Measurements from ENCODE around the gene EPHB4.
A peak's percentile ranks its signal among the peaks of the same experiment; 100 is the strongest.

- no peak for TF ChIP-seq ZNF114 (tag by site-specific recombination; IDR thresholded peaks at IDR 0.05)
- TF ChIP-seq CTCF (tag by site-specific recombination; IDR thresholded peaks at IDR 0.05), result no peak
- TF ChIP-seq, protein P1, sequence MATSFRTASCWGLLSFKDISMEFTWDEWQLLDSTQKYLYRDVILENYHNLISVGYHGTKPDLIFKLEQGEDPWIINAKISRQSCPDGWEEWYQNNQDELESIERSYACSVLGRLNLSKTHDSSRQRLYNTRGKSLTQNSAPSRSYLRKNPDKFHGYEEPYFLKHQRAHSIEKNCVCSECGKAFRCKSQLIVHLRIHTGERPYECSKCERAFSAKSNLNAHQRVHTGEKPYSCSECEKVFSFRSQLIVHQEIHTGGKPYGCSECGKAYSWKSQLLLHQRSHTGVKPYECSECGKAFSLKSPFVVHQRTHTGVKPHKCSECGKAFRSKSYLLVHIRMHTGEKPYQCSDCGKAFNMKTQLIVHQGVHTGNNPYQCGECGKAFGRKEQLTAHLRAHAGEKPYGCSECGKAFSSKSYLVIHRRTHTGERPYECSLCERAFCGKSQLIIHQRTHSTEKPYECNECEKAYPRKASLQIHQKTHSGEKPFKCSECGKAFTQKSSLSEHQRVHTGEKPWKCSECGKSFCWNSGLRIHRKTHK (tag by site-specific recombination; IDR thresholded peaks at IDR 0.05), result no peak
- TF ChIP-seq ZNF423 (tag by site-specific recombination; IDR thresholded peaks at IDR 0.05), result no peak
- peak; percentile 45; the same call in 1 of the 2 replicates for TF ChIP-seq WT1 (tag by site-specific recombination; IDR thresholded peaks at IDR 0.05)
- TF ChIP-seq, protein P2, sequence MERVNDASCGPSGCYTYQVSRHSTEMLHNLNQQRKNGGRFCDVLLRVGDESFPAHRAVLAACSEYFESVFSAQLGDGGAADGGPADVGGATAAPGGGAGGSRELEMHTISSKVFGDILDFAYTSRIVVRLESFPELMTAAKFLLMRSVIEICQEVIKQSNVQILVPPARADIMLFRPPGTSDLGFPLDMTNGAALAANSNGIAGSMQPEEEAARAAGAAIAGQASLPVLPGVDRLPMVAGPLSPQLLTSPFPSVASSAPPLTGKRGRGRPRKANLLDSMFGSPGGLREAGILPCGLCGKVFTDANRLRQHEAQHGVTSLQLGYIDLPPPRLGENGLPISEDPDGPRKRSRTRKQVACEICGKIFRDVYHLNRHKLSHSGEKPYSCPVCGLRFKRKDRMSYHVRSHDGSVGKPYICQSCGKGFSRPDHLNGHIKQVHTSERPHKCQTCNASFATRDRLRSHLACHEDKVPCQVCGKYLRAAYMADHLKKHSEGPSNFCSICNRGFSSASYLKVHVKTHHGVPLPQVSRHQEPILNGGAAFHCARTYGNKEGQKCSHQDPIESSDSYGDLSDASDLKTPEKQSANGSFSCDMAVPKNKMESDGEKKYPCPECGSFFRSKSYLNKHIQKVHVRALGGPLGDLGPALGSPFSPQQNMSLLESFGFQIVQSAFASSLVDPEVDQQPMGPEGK (tag by site-specific recombination; IDR thresholded peaks at IDR 0.05), result no peak; the same call in 1 of the 2 replicates
These were observed 8.8 kb upstream of the EPHB4 start for GRCh38 chr7:100835903-100836811.
